HG02852 (cell line): ENCODE measurements around the gene PGC.
A peak's percentile ranks its signal among the peaks of the same experiment; 100 is the strongest.

ENCODE experiments used
- ATAC-seq: cut with Tn5 transposase; IDR thresholded peaks from one replicate; pipeline ENCODE4 v1.9.1; 2021; ENCODE audit warnings: mild to moderate bottlenecking, moderate library complexity; ENCODE audit not compliant: unreplicated experiment

PGC gene

DNA sequence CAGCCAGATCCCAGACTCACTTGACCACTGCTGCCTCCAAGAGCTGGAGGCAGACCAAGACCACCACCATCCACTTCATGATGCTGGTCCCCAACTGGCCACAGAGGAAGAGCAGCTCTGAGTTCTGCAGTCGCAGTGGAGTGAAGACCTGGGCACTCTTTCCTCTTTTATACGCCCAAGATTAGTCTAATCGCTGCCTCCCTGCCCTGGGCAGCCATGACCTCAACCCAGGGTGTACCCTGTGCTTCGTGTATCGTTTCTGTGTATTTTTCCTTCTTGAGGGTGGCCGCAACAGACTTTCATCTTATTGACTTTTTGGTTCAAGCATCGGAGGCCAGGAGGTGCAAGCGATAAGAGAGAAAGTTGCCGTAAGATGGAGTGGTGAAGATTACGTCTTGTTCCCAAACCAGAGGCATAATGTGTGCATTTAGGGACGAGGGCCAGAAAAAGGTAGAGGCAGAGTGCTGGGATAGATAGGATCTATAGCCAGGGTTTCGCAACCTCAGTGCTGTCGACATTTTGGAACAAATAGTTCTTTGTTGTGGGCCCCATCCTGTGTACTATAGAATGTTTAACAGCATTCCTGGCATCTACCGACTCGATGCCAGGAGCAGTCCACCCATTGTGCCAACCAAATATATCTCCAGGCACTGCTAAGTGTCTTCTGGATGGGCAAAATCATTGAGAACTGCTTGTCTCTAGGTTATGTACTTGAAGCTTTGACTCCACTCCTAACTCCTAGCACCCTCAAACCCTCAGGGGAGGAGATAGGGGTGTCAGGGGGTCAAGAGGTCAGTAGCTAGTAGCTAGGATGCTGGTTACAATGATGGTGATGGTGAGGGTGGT lies at the start of gene PGC:
PGC (minus strand) TSS at position 142 of the 846 bp plus-strand sequence; CDS start at position 79, 63 bp downstream.
- ATAC-seq: no peak

DNA sequence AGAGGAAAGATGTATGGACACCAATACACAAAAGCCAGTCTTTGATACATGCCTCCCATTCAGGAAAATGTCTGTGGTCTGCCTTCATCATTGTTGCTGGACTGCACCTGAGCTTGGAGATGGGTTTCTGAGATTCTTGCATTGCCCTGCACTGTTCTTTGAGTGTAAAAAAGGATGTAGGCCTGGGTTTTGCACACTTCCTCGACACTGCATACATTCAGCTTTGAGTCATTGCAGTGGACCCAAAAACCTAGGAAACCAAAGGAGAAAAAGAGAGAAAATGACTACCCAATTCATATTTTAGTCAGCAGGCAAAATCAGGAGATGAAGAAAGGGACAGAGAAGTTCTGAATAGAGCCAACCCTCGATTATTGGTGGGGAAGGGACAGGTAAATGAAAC lies 49.3 kb upstream of the PGC start:
- no peak for ATAC-seq

DNA sequence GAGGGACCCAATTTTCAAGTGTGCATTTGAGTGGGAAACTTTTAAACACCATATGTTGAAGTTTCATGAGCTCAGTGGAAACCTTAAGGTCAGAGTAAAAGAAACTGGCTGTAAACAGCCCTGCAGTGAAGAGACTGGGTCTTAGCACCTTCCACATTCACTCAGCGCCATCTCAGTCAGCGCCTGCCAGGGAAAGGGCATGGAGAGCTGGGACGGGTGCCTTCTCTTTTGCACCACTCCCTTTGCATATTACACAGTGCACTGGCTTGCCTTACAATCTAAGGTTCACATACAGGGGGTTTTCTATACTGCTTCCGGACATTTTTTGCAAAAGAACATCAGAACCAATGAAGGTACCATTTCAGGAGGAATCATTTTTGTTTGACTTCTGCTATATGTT lies 44.8 kb upstream of the PGC start:
- no peak for ATAC-seq

DNA sequence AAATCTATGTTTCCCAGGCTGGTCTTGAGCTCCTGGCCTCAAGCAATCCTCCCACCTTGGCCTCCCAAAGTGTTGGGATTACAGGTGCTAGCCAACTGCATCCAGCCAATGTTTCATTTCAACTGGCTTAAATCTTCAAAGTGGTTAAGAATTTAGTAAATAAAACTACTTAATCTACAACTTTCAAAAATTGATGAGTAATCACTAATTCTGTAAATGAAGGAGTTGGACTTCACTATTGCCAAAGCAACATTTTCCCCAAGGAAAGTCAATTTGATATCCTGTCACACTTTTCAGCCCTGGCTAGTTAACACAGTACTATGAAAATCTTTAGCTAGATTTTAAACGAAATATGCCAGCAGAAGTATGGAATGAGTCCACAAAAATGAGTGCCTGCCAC lies 44.1 kb upstream of the PGC start:
- no peak for ATAC-seq

DNA sequence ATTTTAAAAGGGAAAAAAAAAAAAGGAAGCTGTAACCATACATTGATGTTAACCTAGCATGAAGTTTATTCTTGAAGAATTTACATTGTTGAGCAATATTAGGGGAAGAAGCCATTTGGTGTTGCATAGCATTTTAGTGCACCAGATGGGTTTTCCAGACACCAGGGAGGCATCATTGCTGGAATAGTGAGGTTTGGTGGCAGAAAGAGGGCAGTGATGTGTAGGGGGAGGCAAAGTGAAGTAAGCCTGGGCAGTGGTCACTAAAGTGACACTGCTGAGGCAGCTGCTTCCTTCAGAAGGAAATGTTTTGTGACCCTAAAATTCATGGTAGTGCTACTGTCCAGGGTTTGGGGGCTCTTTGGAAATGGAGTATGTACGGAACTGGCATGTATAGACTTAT lies 42.8 kb upstream of the PGC start:
- no peak for ATAC-seq

DNA sequence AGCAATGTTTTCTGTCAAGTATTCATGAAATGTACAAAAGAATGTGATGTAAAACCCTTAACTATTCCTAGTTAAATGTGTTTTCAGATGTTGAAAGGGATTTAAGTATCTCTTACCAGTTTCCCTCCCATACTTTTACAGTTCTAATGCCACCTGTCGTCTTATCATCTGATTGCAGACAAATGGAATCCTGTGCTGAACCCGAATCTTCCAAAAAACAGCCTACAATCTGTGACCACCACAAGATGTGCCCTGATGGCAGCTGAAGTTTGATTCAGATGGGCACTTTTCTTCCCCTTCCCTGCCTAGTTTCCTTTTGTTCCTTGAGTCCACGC lies 42.2 kb upstream of the PGC start:
- ATAC-seq: no peak

DNA sequence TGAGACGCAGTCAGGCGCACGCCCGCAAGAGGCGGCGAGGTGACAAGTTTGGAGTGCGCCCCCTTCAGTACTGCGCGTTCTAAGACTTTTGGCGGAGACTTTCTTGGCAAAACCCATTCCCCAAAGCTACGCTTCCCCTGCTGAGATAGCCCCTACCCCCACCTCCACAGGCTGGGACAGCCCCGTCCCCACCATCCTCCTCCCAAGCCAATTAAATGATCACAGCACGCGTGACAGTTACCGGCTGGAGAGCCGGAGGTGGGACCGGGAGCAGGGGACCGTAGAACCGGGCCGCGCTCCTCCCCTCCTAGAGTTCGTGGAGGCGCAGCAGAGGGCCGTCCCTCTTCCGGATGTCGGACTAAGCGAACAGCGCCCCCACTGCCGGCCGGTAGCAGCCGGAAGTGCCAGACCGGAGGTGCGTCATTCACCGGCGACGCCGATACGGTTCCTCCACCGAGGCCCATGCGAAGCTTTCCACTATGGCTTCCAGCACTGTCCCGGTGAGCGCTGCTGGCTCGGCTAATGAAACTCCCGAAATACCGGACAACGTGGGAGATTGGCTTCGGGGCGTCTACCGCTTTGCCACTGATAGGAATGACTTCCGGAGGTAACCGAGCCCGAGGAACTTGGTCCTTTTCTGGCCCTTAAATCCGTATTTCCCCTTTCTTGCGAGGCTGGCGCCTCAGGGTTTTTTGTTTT lies 40.2 kb upstream of the PGC start, which contains the start of gene TOMM6:
TOMM6 (plus strand) TSS at position 476 of the 699 bp plus-strand sequence; CDS start at position 480, 4 bp downstream.
- ATAC-seq: peak; percentile 83

DNA sequence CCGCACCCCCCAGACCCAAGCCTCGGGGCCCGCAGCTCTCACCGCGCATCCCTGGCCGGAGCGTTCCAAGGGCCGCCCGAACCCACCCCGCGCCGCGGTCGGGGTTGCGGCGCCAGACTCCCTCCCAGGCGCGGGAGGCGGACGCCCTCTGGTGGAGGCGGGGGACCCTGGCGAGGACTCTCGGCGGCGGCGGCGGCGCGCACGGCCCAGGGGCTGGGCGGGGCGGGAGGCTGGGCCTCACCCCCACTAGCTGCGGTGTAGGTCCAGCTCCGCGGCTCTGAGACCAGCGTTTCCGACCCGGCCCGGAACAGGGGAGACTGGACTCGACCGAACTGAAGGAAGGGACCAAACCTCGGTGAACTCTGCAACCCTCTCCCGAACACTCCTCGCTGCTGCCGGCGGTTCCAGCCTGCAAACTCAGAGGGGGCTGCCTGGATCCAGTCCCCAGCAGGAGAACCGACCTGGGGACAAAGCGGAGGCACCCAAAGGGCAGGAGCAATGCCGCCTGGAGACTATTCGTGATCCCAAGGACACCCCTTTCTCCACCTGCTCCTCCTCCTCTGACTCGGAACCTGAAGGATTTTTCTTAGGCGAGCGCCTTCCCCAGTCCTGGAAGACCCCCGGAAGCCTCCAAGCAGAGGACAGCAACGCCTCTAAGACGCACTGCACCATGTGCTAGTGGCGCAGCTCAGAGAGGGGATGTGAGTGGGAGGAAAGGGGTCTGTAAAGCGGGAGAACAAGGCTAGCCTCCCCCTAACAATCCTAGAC lies 39.4 kb upstream of the PGC start:
- peak; percentile 63 for ATAC-seq

DNA sequence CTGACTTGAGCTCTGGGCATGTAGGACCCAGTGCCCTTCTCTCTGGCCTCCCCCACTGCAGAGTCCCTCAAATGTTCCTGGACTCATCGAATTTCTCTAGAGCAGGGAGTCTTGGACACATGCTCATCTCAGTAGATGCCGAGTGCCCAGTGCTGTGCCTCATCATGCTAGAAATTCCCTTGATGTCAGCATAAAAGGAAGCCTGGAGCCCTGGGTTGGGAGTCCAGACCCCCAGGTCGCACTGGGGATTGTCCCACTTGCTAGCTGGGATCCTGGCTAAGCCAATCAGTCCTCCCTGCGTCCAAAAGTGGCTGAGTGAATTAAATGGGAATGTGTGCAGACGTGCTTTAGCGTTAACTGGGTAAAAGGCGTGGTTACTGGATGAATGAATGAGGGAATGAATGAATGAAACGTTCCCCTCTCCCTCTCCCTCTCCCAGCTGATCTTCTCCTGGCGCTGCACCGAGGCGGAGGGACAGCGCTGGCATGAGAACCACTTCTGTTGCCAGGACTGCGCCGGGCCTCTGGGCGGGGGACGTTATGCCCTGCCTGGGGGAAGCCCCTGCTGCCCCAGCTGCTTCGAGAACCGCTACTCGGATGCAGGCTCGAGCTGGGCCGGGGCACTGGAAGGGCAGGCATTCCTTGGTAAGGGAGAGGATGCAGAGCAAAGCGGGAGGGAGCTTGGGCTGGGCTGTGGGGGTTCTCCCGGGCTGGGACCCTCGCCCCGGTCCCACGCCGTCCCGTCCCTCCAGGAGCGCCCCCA lies 38.7 kb upstream of the PGC start:
- ATAC-seq: peak; percentile 1

DNA sequence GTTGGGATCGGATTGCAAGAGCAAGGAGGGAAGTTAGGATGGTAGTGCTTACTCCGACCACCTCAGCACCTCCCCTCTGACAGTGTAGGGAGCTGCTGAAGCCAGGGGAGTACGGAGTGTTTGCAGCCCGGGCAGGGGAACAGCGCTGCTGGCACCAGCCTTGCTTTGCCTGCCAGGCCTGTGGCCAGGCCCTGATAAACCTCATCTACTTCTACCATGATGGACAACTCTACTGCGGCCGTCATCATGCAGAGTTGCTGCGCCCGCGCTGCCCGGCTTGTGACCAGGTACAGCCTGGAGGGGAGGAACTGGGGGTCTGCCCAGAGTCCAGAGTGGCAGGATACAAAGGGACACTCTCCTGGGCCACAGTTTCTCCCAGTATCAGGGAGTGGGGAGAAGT lies 38.1 kb upstream of the PGC start:
- no peak for ATAC-seq

DNA sequence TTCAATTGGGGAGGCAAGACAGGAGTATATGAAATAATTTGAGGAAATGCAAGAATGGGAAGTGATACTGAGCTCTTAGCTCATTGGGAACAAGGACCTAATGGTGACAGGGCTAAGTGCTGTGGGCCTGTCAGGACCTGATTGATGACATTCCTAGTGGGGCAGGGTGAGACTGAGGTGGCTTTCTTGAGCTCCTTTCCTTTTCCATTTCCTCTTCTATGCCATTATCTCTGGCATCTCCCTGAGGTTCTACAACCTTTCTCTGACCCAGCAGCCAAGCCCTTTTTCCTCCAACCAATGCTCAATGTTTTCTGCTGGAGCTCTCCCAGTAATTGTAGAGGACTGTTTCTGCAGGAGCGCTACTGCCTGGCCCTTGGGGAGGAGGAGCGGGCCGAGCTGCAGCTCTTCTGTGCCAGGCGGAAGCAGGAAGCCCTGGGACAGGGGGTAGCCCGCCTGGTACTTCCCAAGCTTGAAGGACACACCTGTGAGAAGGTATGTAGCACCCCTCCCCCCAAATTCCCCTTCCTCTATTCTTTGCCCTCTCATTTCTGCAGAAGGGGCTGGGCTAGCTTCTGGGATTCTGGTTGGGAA lies 37.5 kb upstream of the PGC start:
- no peak for ATAC-seq

DNA sequence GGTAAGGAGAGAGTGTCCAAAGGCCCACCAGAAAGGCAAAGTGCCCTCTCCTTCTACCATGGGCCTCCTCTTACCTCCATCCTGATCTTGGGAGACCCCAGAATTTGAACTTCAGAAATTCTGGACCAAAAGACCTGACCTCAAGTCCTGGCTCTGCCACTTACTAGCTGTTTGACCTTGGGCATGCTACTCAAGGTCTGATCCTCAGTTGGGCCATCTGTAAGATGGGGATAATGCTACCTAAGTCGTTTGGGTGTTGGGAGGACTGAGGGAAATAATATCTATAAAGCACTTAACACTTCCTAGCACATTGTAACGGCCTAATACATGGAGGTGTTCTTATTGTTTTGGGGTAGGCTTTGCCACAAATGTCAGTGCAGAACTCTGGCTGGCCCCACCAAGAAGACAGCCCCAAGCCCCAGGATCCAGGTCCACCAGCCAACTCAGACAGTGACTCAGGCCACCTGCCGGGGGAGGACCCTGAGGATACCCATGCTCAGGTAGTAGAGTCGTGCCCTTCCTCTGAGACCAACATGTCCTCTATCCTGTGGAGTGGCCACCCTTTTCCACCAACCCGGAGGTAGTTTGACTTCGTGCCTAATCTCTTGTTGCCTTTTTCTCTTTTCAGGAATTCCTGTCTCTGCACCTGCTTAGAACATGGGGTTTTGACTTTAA lies 36.0 kb upstream of the PGC start:
- no peak for ATAC-seq

DNA sequence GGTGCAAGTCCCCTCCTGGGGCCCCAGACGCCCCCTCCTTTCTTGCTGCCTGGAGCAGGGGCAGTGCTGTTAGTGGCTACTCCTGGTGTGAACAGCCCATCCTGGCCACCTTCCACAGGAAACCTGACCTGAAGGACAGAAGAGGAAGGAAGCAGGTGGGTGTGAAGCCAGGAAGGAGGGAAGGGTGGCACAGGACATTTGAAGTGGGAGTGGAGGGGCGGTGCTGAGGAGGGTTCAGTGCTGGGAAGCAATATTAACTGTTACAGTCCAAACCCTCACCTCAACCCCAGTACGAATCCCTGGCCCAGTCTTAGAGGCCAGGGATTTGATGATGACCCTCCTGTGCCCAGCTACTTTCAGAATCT lies 34.2 kb upstream of the PGC start:
- no peak for ATAC-seq

DNA sequence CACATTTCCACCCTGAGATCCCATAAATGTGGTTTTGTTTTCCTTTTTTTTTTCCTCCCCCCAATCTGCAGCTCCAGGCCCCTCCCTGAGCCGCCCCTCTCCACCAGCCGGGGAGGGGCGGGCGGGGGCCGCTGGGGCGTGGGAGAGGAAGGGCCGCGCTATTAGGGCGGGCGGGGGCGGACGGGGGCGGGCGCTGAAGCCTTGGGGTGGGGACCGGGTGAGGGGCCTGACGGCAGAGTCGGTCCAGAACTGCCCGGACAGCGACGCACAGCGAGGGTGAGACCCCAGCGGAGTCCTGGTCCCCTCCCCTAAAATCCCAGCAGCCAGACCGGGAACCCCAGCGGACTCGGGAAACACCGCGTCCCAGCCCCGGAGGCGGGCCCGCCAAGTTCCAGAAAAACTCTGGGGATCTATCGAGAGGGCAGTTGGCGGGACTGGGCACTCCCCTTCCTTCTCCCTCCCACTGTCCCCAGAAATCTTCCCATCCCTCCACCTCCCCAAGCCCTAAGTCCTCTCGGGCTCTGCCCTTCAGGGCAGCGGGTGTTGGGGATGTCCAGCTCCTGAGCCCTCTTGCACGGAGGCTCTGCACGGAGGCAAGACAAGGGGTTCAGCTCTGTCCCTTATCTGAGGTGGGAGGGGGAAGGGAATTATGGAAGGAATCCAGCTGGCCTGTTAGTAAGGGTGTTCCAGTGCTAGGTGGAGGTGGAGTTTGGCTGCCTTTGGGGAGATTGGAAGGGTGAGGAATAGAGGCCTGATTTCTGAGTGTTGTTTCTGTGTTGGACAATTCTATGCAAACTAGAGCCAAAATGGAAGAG lies 33.6 kb upstream of the PGC start, which contains the start of gene PRICKLE4:
PRICKLE4 (plus strand) TSS at position 232 of the 815 bp plus-strand sequence. CDS start 2,692 bp downstream, outside the sequence.
- no peak for ATAC-seq

DNA sequence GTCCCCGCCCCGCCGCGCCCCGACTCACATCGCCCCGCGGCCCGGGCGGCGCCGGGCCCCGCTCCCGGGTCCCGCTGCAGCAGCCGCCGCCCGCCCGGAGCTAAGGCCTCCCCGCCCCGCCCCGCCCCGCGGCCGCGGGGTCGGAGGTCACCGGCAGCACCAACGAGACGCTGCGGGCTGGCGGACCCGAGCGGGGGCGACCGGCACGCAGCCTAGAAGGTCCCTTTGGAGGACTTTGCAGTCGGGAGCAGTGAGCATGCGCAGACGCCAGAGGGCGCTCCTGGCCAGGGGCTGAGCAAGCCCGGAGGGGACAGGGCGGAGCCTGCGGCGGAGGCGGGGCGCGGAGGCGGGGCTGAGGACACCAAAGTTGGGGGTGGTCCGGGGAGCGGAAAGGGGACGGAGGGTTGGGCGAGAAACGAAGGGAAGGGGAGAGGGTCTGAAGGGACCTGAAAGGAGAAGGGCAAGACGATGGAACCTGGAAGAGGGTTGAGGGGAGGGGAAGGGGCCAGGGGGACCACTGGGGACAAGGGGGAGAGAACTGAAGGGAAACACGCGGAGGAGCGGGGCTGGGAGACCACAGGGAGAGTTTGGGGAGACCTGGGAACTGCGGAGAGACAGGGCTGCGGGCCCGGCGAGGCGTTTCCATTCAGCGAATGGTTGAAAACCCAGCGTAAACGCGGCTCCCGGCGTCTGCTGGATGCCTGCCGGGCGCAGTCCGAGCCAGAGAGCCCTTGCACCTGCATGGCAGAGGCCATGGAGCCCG lies 32.8 kb upstream of the PGC start, which contains the start of gene FRS3:
FRS3 (minus strand) TSS at position 113 of the 763 bp plus-strand sequence. CDS start 2,913 bp downstream, outside the sequence.
- ATAC-seq: peak; percentile 97

DNA sequence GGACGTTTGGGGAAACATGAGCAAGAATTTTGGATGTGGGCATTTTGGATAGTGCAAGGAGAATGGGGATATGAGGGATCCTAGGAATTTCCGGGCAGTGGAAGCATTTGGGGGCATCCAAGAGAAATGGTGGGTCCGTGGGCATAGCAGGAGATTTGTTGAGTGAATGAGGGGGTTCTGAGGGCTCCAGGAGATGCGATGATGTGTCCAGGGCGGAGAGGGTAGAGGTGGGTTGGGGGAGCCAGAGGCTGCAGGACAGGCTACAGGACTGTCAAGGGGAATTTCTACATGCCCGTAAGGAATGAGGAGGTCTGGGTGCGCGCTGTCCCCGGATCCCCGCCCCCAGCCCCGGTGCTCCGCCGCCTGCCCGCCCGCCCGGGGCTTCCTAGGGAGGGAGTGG lies 32.1 kb upstream of the PGC start:
- ATAC-seq: no peak

DNA sequence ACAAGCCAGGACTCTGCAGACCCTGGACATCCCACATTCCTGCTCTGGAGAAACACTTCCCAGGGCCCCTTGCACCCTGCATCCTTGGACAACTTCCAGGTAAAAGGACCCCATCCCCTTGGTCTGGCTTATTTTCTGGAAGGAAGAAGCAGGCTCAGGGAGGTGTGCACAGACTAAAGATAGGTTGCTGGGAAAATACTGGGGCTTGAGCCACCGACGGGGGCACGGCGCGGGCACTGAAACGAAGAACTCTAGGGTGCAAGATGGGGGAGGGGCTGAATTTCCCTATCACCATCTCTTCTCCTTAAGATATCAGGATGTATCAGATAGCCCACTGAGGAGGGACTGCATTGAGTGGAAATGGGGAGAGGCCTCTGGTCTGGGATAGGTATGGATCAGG lies 31.7 kb upstream of the PGC start:
- ATAC-seq: no peak
